ENCODE results near the gene AVP. TPM values are rescaled to one million over a fixed set of nuclear protein-coding genes. Genes with fewer than 3 reads are reported as not detected.
A peak's percentile ranks its signal among the peaks of the same experiment; 100 is the strongest.

The AVP gene
- total and polyA plus RNA-seq, 4 donors: 2.5 TPM; not detected in 3

DNA sequence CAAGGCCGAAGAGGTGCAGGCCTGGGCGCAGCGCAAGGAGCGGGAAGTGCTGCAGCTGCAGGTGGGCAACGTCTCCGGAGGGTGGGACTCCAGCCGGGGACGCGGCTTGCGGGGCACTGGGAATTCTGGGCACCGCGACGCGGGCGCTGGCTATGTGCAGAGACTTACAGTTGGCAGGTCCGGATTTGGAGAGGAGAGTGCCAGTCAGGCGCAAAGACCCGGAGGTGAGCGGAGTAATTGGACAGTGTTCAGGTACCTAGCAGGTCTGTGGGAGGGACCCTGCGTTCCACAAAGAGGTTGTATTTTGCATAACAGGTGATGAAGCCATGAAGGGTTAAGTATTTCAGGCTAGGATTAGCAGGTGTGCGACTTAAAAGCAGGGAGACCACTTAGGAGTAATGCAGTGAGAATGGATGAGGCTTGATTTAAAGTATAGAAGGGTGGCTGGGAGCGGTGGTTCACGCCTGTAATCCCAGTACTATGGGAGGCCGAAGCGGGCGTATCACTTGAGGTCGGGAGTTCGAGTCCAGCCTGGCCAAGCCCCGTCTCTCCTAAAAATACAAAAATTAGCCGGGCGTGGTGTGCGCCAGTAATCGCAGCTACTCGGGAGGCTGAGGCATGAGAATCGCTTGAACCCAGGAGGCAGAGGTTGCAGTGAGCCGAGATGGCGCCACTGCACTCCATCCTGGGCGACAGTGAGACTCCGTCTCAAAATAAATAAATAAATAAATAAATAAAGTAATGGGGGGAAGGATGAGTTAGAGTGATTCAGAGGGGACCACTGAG is 37.7 kb downstream of the AVP start:
- peak overlapping the region; percentile 89 to 93 for H3K27ac ChIP-seq (ENCODE audit: low read depth in 1 of 2, low read length in 2 of 2)
- peak overlapping the region; percentile 74 to 81 (median 80) for H3K4me3 ChIP-seq (ENCODE audit: low read depth in 1 of 3, low read length in 3 of 3)
- H3K9ac ChIP-seq (ENCODE audit: low read depth in 1 of 2, low read length in 2 of 2): peak overlapping the region; percentile 64 to 74
- DNase-seq (ENCODE audit: low spot score): no peak
- WGBS: 43% methylated on average over 39 of the region's 39 CpGs
- H3K4me1 ChIP-seq (ENCODE audit: control insufficient read depth in 4 of 4, insufficient read depth in 4 of 4, low read length in 3 of 4): peaks cover 2 to 33% (median 20%) of the 10 kb centered on the region in 4 donors
- peaks cover 9 to 27% (median 18%) of the 10 kb centered on the region in 4 donors for H3K36me3 ChIP-seq (ENCODE audit: control insufficient read depth in 4 of 4, insufficient read depth in 3 of 4, low read depth in 1 of 4, low read length in 3 of 4)
- no peaks in the 10 kb centered on the region for H3K9me3 ChIP-seq (ENCODE audit: control insufficient read depth in 4 of 4, low read length in 3 of 4)
- H3K27me3 ChIP-seq (ENCODE audit: control insufficient read depth in 4 of 4, insufficient read depth in 4 of 4, low read length in 3 of 4): no peaks in the 10 kb centered on the region
- TF ChIP-seq, protein P1, sequence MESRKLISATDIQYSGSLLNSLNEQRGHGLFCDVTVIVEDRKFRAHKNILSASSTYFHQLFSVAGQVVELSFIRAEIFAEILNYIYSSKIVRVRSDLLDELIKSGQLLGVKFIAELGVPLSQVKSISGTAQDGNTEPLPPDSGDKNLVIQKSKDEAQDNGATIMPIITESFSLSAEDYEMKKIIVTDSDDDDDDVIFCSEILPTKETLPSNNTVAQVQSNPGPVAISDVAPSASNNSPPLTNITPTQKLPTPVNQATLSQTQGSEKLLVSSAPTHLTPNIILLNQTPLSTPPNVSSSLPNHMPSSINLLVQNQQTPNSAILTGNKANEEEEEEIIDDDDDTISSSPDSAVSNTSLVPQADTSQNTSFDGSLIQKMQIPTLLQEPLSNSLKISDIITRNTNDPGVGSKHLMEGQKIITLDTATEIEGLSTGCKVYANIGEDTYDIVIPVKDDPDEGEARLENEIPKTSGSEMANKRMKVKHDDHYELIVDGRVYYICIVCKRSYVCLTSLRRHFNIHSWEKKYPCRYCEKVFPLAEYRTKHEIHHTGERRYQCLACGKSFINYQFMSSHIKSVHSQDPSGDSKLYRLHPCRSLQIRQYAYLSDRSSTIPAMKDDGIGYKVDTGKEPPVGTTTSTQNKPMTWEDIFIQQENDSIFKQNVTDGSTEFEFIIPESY (IDR thresholded peaks at IDR 0.05): no peak
- no peak for TF ChIP-seq YY1 (IDR thresholded peaks at IDR 0.05)
- no peak for TF ChIP-seq CTCF (IDR thresholded peaks at IDR 0.05; ENCODE audit: low read depth, low read length, missing input control)

DNA sequence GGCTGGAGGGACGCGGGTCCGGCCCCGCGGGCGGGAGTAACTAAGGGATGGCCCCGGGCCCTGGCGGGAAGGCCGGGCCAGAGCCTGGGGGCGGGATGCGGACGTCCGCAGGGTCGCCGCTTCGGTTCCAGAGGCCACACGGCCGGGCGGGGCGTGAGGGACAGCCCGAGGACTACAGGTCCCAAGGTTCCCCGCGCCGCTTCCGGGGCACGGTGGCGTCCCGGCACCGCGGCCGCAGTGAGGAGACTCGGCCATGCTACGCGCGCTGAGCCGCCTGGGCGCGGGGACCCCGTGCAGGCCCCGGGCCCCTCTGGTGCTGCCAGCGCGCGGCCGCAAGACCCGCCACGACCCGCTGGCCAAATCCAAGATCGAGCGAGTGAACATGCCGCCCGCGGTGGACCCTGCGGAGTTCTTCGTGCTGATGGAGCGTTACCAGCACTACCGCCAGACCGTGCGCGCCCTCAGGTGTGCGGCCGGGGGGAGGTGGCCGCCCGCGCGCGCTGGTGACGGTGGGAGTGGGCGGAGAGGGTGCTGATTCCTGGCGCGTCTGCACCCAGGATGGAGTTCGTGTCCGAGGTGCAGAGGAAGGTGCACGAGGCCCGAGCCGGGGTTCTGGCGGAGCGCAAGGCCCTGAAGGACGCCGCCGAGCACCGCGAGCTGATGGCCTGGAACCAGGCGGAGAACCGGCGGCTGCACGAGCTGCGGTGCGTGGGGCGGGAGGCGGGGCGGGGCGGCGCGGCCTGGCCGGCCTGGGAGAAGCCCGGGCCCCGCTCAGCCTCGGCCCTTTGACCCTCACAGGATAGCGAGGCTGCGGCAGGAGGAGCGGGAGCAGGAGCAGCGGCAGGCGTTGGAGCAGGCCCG is 38.5 kb downstream of the AVP start, which contains the start of gene MRPS26:
TSS of gene MRPS26 (plus strand) at position 237 of the 861 bp plus-strand sequence. CDS start at position 254, 17 bp downstream.
- H3K27ac ChIP-seq (ENCODE audit: low read depth in 1 of 2, low read length in 2 of 2): peak within 1 kb of the TSS; percentile 89 to 93
- peak within 1 kb of the TSS; percentile 74 to 81 (median 80) for H3K4me3 ChIP-seq (ENCODE audit: low read depth in 1 of 3, low read length in 3 of 3)
- TF ChIP-seq GABPA (IDR thresholded peaks at IDR 0.05 in 1 of 2, conservative IDR thresholded peaks at IDR 0.05 in 1 of 2): peak in 1 of 2 donors; percentile 76
- no peak for TF ChIP-seq YY1 (IDR thresholded peaks at IDR 0.05)
- TF ChIP-seq RXRA (IDR thresholded peaks at IDR 0.05): no peak
- TF ChIP-seq, protein P2, sequence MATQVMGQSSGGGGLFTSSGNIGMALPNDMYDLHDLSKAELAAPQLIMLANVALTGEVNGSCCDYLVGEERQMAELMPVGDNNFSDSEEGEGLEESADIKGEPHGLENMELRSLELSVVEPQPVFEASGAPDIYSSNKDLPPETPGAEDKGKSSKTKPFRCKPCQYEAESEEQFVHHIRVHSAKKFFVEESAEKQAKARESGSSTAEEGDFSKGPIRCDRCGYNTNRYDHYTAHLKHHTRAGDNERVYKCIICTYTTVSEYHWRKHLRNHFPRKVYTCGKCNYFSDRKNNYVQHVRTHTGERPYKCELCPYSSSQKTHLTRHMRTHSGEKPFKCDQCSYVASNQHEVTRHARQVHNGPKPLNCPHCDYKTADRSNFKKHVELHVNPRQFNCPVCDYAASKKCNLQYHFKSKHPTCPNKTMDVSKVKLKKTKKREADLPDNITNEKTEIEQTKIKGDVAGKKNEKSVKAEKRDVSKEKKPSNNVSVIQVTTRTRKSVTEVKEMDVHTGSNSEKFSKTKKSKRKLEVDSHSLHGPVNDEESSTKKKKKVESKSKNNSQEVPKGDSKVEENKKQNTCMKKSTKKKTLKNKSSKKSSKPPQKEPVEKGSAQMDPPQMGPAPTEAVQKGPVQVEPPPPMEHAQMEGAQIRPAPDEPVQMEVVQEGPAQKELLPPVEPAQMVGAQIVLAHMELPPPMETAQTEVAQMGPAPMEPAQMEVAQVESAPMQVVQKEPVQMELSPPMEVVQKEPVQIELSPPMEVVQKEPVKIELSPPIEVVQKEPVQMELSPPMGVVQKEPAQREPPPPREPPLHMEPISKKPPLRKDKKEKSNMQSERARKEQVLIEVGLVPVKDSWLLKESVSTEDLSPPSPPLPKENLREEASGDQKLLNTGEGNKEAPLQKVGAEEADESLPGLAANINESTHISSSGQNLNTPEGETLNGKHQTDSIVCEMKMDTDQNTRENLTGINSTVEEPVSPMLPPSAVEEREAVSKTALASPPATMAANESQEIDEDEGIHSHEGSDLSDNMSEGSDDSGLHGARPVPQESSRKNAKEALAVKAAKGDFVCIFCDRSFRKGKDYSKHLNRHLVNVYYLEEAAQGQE (IDR thresholded peaks at IDR 0.05): peak; percentile 18
- TF ChIP-seq HNF4G (IDR thresholded peaks at IDR 0.05): no peak
- no peak for TF ChIP-seq HNF4A (conservative IDR thresholded peaks at IDR 0.05)
- TF ChIP-seq EGR1 (IDR thresholded peaks at IDR 0.05; ENCODE audit: low read depth in 2 of 2): peak in 1 of 2 donors; percentile 56
- no peak for TF ChIP-seq NR2F2 (IDR thresholded peaks at IDR 0.05)
- H3K36me3 ChIP-seq (ENCODE audit: control insufficient read depth in 4 of 4, insufficient read depth in 3 of 4, low read depth in 1 of 4, low read length in 3 of 4): peaks cover 9 to 27% (median 18%) of the 10 kb centered on the region in 4 donors
- H3K9me3 ChIP-seq (ENCODE audit: control insufficient read depth in 4 of 4, low read length in 3 of 4): no peaks in the 10 kb centered on the region
- no peaks in the 10 kb centered on the region for H3K27me3 ChIP-seq (ENCODE audit: control insufficient read depth in 4 of 4, insufficient read depth in 4 of 4, low read length in 3 of 4)
- H3K4me1 ChIP-seq (ENCODE audit: control insufficient read depth in 4 of 4, insufficient read depth in 4 of 4, low read length in 3 of 4): peaks cover 5 to 37% (median 24%) of the 10 kb centered on the region in 4 donors
- H3K9ac ChIP-seq (ENCODE audit: low read depth in 1 of 2, low read length in 2 of 2): peak within 1 kb of the TSS; percentile 64 to 74
- DNase-seq (ENCODE audit: low spot score): peak; percentile 85
- WGBS: under 1% methylated on average over 104 of the region's 104 CpGs
